NCI-H2029 (cell line): ENCODE data around the gene STOM.

Experiments
- DNase-seq: peaks from one replicate; lab custom pipeline; 2025; lab: John Stamatoyannopoulos, UW

The STOM gene

DNA sequence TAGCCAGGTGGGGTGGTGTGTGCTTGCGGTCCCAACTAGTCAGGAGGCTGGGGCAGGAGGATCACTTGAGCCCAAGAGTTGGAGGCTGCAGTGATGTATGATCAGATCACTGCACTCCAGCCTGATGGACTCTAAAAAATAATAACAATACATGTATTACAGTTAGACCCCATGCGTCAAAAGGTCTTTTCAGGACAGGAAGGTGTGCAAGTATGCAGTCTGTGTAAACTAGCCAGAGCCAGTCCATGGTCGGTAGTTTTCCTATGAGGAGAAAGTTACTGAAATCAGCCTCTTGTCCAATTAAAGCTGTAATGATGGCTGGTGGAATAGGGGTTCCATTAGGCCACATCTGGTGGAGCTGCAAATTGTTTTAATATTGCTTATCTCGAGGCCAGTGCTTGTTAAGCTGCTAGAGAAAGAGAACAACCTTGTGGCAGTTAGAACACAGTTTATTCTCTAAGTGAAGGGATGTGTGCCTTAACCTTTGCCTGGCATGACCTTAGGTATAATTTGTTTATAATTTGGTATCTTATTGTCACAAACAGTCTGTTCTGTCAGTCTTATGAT, 1.5 kb upstream of the STOM start:
- DNase-seq, result no peak

GRCh38 chr9:121368745-121369144, 1.3 kb downstream of the STOM start:
- no peak for DNase-seq

- no peak for DNase-seq
These were observed 1.9 kb downstream of the STOM start for GRCh38 chr9:121368138-121368522.

DNA sequence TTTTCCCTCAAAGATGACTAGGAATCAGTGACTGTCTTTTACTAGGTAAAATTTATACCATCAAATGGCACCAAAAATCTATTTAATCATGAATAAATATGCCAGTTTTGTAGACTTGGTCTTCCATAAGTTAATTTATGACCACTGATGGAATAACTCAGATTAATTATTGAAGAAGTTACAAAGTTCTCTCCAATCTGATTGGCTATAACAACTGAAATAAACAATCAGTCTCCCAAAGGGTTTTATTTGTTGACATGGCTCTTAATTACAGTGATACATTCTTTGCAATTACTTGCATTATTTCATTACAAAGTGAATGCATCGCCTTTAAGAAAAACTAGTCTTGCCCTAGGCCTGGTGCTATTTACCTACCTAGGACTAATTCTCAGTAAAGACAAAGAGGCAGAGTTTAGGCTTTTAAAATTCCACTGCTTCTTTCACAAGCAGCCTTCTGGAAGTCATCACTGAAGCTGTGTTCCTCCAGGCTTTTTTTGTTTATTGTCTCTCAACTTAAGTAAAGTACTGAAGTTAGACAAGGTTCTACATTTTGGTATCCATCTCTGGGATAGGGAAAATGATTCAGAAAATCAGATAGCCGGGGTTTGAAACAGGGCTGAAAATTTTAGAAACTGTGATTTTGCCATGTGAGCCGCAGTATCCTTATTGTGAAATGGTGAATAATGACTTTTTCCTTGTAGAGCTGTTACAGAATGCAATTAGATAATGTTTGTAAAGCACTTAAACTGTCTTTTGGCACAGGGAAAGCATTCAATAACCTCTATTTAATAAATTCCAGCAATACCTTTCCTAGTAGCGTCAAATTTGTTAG, 2.5 kb downstream of the STOM start:
- no peak for DNase-seq

- DNase-seq, result no peak
These were observed 3.3 kb downstream of the STOM start for GRCh38 chr9:121366611-121367192.

DNA sequence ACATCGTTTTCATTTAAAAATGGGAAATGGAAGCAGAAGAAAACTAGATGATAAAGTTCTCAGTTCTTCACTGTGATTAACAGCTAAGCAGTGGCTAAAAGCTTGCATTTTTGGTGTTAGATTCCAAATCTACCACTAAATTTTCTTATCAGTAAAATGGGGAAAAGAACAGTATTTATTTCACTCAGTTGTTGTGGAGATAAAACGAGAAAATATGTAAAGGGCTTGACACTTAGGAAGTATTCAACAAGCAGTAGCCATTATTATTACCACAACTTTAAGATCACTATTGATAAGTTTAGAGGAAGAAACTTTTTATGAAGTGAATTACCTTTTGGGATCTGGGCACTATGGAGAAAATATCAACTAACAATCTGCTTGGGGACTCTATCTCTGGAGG, 4.5 kb downstream of the STOM start:
- no peak for DNase-seq

- DNase-seq, result no peak
These were observed 5.2 kb downstream of the STOM start for GRCh38 chr9:121364886-121365285.

GRCh38 chr9:121364077-121364476, 6.0 kb downstream of the STOM start:
- DNase-seq, result no peak

GRCh38 chr9:121363622-121363961, 6.5 kb downstream of the STOM start:
- DNase-seq, result no peak

DNA sequence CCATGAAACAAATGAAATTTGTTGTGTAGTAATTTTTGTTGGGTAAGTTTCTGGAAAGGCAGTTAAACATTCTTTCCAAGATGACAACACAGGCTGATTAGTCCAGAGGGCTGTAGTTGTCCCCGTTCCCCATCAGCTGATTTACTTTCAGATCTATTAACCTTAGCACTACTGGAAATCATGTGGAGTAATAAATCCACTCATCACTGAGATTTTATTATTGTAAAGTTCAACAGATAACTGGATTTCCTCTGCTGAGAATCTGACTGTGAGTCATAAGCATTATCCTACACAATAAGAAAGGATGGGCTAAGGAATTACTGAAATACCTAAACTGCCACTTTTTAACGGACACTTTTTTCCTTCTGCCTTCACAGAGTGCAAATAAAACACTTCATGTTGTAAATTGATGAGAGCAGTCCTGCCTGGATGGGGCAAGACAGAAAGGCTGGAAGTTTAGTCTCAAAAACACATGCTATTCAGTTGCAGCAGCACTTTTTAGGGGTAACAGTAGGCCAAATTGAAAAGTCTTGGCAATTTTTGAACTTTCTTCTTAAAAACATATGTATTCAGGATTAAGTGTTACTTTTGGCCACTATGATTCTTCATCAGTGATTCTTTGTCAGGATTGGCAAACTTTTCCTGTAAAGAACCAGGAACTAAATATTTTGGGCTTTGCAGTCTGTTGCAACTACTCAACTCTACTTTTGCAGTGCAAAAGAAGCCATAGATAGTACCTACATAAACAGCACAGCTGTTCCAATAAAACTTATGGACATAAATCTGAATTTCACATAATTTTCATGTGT, 7.0 kb downstream of the STOM start:
- no peak for DNase-seq

DNA sequence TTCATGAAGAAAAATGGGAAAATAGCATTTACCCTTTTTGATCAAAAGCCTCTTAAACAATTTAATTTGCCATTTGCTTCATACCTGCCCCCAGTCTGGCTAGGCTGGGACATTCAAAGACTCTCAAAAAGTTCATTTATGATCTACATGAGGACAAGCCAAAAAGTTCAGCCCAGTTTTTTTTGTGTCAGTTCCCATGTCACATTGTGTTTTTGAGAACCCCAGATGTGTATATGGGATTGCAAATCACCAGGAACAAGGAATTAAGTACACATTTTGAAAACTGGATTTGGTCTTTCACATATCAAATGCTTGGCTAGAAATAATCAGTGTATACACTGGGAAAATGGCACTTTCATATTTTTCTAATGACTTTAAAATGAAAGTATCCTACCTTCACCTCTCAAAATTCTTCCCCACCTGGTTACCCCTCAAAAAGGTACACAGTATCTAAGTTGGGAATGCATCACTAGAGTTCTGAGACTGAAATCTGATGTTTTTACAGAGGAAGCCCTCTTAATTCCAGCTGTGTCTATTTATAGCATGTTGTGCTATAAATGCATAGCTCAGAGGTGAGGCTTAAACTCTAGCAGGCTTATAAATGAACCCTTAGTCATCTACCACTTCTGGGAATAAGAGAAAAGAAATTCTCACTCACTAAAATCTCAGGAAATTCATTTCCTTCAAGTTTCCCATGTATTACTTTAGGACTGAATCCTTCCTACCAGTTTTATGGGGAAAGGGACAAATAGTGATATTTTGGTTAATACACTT, 9.3 kb downstream of the STOM start:
- DNase-seq, result no peak

DNA sequence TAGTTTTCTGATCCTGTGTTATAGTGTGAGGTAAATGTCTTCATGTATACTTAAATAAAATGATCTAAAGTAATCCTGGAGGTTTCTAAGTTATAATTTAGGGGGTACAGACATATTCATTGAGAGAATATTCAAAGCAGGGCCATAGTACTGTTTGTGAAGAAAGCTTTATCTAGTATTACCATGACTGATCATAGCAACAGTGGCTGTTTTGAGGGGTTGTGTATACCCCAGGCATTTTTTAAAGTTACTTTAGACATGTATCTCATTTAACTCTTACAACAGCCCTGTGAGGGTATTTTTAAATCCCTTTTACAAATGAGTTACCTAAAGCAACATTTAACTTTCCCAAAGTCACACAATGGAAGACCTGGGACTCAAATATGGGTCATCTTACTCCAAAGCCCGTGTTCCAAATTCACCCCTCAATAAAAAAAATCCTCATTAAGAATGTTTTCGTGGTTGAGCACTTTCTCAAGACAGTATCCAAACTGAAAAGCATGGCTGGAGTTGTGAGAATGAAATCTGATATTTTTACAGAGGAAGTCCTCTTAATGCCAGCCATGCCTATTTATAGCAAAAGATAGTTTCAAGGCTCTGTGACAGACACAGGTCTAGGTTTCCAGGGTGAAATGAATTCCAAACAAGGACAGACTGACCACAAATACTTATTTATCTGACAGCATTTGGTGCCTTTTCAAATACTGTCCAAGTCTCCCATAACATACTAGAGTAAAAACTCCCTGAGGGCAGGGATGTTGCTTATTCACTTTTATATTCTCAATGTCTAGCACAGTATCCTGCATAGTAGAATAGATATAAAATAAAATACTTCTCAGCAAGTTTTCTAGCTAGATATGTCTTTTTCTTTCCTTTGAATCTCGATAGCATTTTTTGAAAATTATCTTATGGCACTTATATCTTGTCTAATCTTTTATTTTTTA, 10.4 kb downstream of the STOM start:
- DNase-seq, result peak; percentile 39

- no peak for DNase-seq
These were observed 11.3 kb downstream of the STOM start for GRCh38 chr9:121358751-121359150.

DNA sequence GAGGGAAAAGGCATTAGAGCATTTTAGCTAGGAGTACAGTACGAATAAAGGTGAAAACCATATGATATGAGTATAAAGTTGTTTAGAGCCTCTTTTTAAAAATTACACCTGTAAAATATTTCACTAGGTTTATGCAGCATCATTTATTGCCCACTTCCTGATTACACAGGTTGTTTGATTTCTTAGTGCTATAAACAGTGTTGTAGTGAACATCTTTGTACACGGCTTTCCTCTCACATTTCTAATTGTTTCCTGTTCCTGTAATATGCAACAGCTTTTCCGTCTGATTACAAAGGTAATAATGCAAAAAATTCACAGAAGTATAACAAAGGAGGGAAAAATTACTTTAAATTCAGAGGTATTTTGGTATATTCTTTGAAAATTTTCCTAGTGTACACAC, 13.0 kb downstream of the STOM start:
- DNase-seq, result peak; percentile 31

- no peak for DNase-seq
These were observed 15.3 kb downstream of the STOM start for GRCh38 chr9:121354762-121355161.

- no peak for DNase-seq
These were observed 15.9 kb downstream of the STOM start for GRCh38 chr9:121354141-121354540.

DNA sequence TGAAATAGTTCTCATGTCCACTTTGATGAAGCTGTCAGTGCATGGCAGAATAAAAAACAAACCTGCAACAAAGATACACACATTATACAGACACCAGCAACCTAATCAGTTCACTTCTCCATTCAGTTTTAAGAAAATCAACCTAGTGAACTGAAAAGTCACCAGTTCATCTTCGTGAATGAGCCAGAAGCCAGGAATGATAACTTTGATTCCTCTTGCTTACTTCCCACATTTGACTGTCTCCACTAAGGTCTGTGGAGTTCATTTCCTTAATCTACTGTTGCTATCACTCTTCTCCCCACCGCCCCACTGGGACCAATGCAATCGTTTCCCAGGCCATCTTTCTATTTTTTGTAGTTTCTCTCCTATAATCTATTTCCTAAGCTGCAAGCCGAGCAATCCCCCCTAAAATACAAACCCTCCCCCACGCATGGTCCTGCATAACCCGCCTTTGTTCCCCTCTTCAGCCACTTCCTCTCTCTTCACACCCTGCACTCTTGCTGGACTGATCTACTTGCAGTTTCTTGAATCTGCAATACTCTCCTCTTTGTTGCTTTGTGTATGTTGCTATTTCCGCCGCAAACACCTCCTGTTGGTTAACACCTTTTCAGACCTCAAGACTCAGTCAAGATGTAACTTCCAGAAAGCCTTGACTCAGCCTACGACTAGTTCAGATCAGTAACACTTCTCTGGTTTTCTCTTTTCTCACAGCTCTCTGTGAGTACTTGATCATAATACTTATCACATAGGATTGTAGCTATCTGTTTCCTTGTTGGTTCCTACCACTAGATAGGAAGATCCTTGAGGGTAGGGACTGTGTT, 16.6 kb downstream of the STOM start:
- no peak for DNase-seq

GRCh38 chr9:121350993-121351561, 19.0 kb downstream of the STOM start:
- peak; percentile 90 for DNase-seq

- no peak for DNase-seq
These were observed 20.0 kb downstream of the STOM start for GRCh38 chr9:121350036-121350435.

GRCh38 chr9:121349009-121349408, 21.0 kb downstream of the STOM start:
- no peak for DNase-seq
